Erythroblast (primary cell): ENCODE measurements around the gene UBE2F.

Experiments
- GATA1 ChIP-seq: IDR thresholded peaks from 2 replicates; pipeline ENCODE4 v1.6.1; 2011; ENCODE audit warnings: low read depth, mild to moderate bottlenecking, control low read depth, low read length, moderate library complexity
- POLR2A ChIP-seq: IDR thresholded peaks from 2 replicates; pipeline ENCODE4 v1.6.1; 2011; ENCODE audit warnings: mild to moderate bottlenecking, low read length

DNA sequence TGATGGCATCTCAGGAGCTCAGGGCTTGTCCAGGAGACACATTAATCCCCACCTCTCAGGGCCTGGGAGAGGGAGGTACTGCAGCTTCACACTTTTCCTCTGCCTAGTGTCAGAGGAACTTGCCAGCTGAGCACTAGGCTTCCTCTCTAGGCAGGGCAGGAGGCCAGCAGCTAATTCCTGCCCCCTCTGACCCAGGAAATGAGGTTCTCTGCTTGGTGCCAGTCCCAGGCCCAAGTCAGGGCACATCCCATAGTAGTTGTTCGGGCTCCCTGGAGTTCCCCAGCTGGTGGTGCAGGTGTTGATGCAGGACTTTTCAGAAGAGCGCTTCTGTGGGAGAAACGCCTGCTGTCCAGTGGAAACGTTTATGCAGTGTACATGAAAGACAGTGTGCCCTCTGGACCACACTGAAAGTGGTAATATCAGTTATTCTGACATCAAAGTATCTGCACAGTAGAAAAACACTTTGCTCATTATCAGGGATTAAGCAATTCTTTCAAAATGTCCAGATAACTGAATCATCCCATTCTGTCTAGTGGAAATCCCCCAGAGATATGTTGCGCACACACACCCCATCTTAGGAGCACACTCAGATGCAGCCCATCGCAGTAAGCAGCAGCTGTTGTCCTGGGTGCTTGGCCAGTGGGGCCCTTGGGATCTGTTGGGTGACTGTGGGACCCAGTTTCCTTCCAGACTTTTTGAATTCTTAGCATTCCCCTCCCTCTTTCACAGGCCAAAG lies 76.2 kb downstream of the UBE2F start:
- no peak for TF ChIP-seq POLR2A
- no peak for TF ChIP-seq GATA1
